ENCODE results near the gene PGBD5. TPM values are rescaled to one million over a fixed set of nuclear protein-coding genes. Genes with fewer than 3 reads are reported as not detected.
A peak's percentile ranks its signal among the peaks of the same experiment; 100 is the strongest.

Gene PGBD5
- total RNA-seq, 1 experiment from 2014 or later = 3.6 TPM

DNA sequence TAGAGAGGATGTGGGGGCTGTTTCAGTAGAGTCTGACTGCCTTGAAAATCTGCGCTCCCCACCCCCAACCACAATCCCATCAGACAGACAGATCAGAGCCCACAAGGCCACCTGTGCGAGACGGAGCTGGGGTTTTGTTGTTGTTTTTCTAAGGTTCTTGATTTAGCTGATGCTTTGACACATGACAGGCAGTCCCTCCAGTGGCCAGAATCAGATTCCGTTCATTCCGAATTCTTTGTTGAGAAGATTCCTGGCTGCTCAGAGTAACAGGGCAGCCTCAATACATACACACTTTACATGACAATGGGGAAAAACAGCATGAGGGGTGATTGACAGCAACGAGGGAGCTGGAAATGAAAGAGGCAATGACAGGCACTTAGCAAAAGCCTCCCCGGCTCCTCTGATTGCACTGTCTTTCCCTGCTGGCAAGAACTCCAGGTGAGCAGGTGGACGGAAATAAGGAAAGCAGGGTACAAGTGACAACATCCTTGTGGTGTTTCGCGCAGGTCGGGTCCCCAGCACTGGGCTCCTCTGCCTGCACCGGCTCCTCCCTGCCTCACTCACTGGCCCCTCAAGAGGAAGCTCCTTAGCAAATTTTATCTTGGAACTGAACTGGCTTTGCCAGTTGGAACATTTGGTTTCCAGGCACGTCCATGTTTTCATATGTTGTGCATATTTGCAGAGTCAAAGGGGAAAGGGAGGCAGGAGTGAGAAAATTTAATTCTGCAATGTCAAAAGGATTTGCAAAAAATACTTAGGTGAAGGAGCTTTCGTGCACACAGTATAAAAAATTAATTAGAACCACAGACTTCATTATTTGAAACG lies 148.7 kb downstream of the PGBD5 start:
- in situ Hi-C loops (cut with HindIII; ENCODE audit: low sequenced_read_pairs) = no loop called here
- DNase-seq (ENCODE audit: low spot score) = peak; percentile 68

DNA sequence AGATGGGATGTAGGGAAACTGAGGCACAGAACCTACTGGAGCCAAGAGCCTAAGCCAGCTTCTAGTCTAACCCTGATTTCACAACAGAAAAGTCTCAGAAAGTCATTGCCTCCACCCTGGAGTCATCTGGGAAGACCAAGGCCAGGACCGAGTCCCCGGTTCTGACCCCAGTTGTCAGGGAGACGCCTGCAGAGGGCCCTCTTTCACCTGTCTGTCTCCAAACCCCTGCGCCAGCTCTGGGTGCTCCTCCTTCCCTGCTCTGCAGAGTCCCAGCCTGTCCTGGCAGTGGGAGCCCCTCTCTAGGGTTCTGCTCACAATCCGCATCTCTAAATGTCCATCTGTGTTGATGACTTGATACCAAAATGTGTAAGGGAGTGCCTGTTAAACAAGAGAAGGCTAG lies 149.7 kb downstream of the PGBD5 start:
- no peak for DNase-seq (ENCODE audit: low spot score)
- in situ Hi-C loops (cut with HindIII; ENCODE audit: low sequenced_read_pairs) = no loop called here

DNA sequence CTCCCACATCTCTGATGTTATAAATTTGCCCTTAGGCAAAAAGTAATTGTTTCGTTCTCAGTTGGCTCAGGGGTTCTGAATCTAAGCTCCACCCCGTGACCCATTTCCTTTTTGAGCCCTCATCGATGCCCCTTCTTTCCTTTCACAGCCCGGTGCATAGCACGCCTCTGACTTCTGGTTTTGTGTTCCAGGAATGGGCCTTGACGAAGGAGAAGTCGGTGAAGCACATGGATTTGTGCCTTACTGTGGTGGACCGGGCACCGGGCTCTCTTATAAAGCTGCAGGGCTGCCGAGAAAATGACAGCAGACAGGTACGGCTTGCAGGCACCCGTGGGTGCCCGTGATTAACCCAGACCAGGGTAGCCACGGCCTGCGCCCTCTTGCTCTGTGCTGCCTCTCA lies 151.9 kb downstream of the PGBD5 start:
- in situ Hi-C loops (cut with HindIII; ENCODE audit: low sequenced_read_pairs) = no loop called here

DNA sequence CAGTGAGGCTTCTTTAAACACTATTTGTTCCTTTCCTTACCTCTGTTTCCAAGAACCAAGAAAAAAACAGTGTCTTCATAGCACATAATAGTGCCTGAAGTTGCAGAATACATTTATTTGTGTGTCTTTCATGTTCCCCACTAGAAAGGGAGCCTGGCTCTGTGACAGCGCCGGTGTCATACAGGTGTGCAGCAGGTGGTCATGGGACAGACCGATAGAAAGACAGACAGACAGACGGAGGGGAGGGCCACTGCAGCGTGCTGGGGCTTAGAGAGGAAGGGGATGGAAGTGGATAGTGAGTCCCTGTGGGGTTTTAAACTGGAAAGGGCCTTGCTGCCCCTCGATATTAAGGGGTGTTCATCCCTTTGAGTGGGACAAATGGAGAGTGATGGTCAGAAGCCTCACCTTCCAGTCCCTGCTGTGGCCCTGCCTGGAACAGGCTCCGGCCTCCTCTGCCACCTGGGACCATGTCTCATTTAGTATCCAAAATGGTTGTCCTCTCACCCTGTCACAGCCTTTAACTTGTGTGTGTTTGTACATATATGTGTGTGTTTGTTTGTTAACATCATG lies 152.9 kb downstream of the PGBD5 start:
- DNase-seq (ENCODE audit: low spot score) = no peak
- in situ Hi-C loops (cut with HindIII; ENCODE audit: low sequenced_read_pairs) = no loop called here

More for the DNA sequence above, 151.9 kb downstream of the PGBD5 start:
- no peak for DNase-seq (ENCODE audit: low spot score)

DNA sequence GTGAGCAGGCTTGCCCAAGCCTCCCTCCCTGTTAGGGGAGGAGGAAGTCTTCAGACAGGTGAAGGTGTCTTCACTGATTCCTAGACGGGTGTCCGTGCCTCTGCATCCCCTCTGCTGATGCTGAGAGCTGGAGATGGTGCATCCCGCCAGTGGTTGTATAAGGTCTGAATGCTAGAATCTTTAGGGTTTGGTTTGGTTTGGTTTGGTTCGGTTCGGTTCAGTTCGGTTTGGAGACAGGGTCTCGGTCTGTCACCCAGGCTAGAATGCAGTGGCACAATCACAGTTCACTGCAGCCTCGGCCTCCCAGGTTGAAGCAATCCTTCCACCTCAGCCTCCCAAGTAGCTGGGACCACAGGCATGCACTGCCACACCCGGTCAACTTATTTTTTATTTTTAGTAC lies 153.6 kb downstream of the PGBD5 start:
- in situ Hi-C loops (cut with HindIII; ENCODE audit: low sequenced_read_pairs) = no loop called here
- no peak for DNase-seq (ENCODE audit: low spot score)

DNA sequence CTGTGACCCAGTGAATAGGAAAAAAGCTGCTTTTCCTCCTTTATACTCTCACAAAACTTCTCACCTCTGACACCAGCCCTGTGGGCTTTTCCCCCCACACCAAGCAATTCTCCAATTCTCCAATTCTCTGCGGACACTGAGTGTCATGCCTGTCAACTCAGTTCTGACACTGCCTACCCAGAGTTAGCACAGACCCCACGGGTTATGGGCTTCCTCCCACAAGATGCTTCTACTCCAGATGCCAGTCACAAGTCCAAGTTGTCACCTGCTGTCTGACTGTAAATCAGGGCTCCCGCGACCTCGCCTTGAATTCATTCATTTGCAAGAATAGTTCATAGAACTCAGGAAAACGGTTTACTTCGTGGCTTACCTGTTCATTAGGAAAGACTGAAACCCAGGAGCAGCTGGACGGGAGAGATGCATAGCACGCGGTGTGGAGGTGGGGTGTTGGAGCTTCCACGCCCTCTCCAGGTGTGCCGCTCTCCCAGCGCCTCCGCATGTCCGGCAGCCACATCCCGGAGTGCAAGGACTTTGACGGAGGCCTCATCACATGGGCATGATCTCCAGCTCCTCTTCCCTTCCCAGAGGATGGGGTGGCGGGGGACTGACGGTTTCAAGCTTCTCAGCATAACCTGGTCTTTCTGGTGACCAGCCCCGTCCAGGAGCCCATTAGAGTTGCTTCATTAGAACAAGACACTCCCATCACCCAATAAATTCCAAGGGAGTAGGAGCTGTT lies 154.7 kb downstream of the PGBD5 start:
- in situ Hi-C loops (cut with HindIII; ENCODE audit: low sequenced_read_pairs) = no loop called here
- no peak for DNase-seq (ENCODE audit: low spot score)

DNA sequence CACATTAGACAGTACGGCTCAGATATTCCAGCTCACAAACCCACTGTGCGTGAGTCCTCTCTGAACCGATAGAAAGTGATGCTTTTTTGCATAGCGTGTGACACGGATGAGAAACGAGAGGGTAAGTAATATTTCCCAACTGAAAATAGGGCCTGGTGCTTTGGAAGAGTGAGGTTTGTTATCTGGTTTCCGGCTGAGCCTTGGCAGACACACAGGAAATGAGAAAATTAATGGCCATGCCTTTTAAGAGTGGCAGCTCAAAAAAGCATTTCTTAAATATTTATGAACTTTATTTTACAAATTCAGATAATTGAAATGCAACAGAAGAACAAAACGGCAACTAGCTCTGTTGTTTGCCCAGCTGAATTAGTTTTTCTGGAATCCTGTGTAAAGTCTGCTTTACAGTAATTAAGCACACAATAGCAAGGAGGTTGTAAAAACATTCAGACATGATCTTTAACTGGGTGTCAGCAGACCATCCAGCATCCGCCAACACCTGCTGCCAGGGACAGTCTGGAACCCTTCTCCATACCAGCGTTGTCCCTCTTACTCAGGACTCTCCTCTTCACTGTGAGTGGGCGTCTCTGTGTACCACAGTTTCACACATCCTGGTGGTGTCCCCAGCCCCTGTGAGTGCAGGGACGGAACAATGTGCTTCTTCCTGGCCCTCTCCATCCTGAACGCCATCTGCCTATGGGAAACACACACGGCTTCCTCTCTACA lies 155.4 kb downstream of the PGBD5 start:
- in situ Hi-C loops (cut with HindIII; ENCODE audit: low sequenced_read_pairs) = no loop called here

DNA sequence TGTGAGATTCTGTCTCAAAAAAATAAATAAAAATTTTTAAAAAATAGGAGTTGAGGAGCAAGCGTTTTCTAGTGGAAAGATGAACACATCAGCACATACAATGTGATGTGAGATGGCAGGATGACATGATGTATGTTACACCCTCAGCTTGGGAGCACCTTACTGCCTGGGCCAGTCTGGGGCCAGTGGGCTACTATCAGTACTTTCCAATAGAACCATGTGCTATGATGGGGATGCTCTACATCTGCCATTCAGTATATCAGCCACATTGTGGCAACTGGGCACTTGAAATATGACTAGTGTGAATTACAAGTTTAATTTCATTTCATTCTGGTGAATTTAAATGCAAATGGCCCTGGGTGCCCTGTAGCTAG lies 156.0 kb downstream of the PGBD5 start:
- DNase-seq (ENCODE audit: low spot score) = no peak
- in situ Hi-C loops (cut with HindIII; ENCODE audit: low sequenced_read_pairs) = no loop called here

More for the DNA sequence above, 155.4 kb downstream of the PGBD5 start:
- DNase-seq (ENCODE audit: low spot score) = peak; percentile 69

DNA sequence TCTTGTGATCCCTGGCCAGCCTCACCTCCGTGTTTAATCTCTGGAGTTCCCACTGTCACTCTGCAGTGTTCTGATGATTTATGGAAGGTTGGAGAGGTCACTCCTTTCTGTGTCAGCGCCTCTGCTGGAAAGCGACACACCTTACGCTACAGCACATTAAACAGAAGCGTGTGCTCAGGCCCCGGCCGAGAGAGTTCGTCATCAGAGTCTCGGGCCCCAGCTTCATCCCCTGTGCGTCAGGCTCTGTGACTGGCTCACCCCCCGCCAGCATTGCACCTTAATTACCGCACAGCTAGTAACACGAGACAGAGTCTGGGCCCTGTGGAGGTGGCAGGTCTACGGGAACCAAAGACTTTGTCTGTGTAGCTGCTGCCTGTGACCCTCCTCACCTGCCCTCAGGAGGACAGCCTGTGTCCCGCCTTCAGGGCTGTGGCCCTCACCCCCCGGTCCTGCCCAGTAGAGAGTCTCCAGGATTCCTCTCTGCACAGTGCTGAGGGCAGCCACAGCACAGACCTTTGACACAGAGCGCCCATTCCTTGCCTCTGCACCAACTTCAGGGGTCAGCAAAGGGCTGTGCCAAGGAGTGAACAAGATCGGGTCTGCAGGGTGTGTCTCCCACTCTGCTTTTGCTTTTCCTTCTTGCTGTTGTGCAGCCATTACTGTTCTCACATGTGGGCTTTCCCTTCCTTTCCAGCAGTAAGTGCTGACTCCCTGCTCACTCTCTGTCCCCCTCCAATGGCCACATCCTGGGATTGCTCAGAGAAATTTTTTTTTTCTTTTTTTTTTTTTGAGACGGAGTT lies 157.6 kb downstream of the PGBD5 start:
- in situ Hi-C loops (cut with HindIII; ENCODE audit: low sequenced_read_pairs) = no loop called here
- DNase-seq (ENCODE audit: low spot score) = peak; percentile 47

DNA sequence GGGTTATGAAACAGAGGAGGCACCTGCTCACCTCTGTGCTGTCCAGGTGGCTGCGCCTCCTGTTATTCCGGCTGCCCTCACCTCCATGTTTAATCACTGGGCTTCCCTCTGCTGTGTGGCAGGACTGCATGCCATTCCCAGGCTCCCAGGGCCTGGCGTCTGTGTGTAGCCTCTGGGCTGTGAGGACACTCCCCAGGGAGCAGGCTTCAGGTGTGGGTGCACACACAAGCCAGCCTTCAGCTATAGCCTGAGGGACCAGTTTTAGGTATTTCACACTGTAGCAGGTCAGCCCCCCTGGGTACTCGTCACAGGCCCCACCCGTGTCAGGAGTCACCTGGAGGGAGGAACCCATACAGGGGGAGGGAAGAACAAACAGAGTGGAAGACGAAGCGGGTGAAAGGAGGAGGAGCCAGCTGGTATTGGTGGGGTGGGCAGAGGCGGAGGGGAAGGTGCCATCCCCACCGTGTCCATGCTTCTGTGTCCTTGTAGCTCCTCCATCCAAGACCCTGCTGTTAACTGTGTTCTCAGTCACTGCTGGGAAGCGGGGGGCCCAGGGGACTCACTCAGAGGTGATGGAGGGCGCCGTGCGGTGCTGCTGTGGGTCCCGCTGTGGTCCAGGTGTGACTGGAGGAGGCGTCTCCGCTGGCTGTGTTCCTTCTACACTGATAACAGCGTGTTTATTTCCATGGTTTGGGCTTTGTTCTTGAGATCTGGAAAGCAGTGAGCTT lies 158.6 kb downstream of the PGBD5 start:
- in situ Hi-C loops (cut with HindIII; ENCODE audit: low sequenced_read_pairs) = no loop called here
- no peak for DNase-seq (ENCODE audit: low spot score)

DNA sequence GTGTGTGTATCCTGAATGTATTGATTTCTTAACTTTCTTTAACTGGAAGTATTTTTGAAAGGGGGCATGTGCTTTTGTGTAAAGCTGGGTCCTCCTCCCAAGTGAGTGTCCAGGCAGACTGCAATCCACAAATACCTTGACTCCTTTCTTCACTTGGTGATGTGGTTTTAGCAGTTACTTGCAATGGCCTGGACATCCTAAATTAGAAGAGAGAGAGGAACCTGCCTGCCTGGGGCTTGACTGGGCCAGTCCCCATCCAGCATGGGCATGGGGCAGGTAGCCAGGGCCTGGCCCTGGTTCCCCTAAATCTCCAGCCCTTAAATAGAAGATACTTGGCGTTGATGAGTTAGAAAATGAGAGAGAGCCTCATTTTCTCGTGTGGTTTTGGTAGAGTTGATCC lies 159.7 kb downstream of the PGBD5 start:
- in situ Hi-C loops (cut with HindIII; ENCODE audit: low sequenced_read_pairs) = no loop called here
- DNase-seq (ENCODE audit: low spot score) = peak; percentile 26

DNA sequence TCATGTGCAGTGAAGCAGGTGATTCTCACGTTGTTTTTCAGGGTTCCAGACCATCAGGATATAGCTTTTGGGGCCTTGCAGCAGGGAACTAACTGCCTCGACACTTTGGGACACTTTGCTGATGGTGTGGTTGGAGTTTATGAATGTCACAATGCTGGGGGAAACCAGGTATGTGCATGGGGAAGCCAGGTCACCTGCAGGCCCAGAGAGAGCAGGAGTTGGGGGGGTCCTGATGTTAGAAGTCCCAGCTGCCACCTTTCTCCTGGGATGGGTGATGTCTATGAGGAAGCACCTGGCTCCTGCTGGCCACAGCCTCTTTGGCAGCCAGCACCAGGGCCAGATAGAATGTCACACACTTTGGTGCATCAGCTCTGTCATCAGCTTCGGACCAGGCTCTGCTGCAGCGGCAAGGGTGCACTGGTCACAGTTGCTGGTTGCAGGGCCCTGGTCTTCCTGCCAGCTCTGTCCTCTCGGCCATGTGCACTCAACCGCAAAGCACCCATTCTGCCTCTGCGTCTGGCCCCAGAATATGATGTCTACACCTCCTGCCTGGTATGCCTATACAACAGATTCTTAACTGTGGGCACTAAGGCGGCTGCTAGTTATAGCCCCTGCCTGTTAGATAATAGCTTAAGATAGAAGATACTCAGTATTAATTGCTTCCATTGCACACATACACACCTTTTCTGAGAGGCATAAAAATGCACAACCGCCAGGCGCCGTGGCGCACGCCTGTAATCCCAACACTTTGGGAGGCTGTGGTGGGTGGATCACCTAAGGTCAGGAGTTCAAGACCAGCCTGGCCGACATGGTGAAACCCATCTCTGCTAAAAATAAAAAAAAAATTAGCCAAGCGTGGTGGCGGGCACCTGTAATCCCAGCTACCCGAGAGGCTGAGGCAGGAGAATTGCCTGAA lies 160.7 kb downstream of the PGBD5 start:
- in situ Hi-C loops (cut with HindIII; ENCODE audit: low sequenced_read_pairs) = no loop called here

More for the DNA sequence above, 160.7 kb downstream of the PGBD5 start:
- no peak for DNase-seq (ENCODE audit: low spot score)

Other genes starting within 250 kb of the PGBD5 start
- gene COG2, start 216.1 kb upstream of the PGBD5 start, total RNA-seq (2014; rRNA removed; shearing (Covaris generic)) = 24.5 and 35.5 TPM in 2 replicates